K562 (cell line): ENCODE measurements around the gene CCDC137. TPM values are rescaled to one million over a fixed set of nuclear protein-coding genes. Genes with fewer than 3 reads are reported as not detected.

Experiments used
- ATF2 ChIP-seq: sonication (generic); formaldehyde crosslinking; IDR thresholded peaks from 2 replicates; pipeline ENCODE4 v1.8.1; 2022; ENCODE audit warnings: missing genetic modification reagents
- CC2D1A ChIP-seq: fragments of 450-650 bp; IDR thresholded peaks from 2 replicates; pipeline ENCODE4 v1.6.1; 2017; ENCODE audit warnings: mild to moderate bottlenecking
- CCNT2 ChIP-seq: IDR thresholded peaks from 2 replicates; pipeline ENCODE4 v1.6.1; 2011; ENCODE audit warnings: borderline replicate concordance, low read depth, mild to moderate bottlenecking, moderate library complexity, mixed read lengths, low read length; ENCODE audit not compliant: insufficient read length; ENCODE audit errors: extremely low read depth
- CEBPB ChIP-seq: fragments of 450-650 bp; IDR thresholded peaks from 2 replicates; pipeline ENCODE4 v1.6.1; 2016; ENCODE audit warnings: missing genetic modification characterization, missing compliant biosample characterization
- FOSL1 ChIP-seq: fragments of 200-800 bp; sonication (Bioruptor generic); conservative IDR thresholded peaks from 2 replicates; pipeline ENCODE4 v1.6.1; 2016; ENCODE audit warnings: missing genetic modification characterization, missing compliant biosample characterization
- MAZ ChIP-seq, 2 experiments: fragments of 450-650 bp in 1 of 2; sonication (generic) in 1 of 2; formaldehyde crosslinking; IDR thresholded peaks in 1 of 2; conservative IDR thresholded peaks in 1 of 2; 2 replicates each; pipeline versions ENCODE4 v1.4.0 to v1.5.0; 2020; ENCODE audit warnings: mild to moderate bottlenecking in 1 of 2, missing genetic modification reagents in 1 of 2
- NFXL1 ChIP-seq: fragments of 450-650 bp; formaldehyde crosslinking; IDR thresholded peaks from 2 replicates; pipeline ENCODE4 v1.4.0; 2021; ENCODE audit warnings: mild to moderate bottlenecking
- PHB2 ChIP-seq: fragments of 450-650 bp; IDR thresholded peaks from 2 replicates; pipeline ENCODE4 v1.6.1; 2017; ENCODE audit warnings: low read depth
- TAF1 ChIP-seq: IDR thresholded peaks from 2 replicates; pipeline ENCODE4 v1.6.1; 2011; ENCODE audit warnings: mild to moderate bottlenecking, low read length, moderate library complexity; ENCODE audit not compliant: insufficient read depth, control insufficient read depth, severe bottlenecking; ENCODE audit errors: extremely low read depth
- TAF7 ChIP-seq: fragments of 450-650 bp; IDR thresholded peaks from 2 replicates; pipeline ENCODE4 v1.6.1; 2016; ENCODE audit warnings: missing genetic modification characterization, missing compliant biosample characterization
- TFAM ChIP-seq: fragments of 250-450 bp; sonication (Bioruptor Pico); conservative IDR thresholded peaks from 2 replicates; pipeline ENCODE4 v1.5.0; 2021; ENCODE audit warnings: mild to moderate bottlenecking, moderate library complexity
- ZBTB43 ChIP-seq: sonication (generic); formaldehyde crosslinking; IDR thresholded peaks from 2 replicates; pipeline ENCODE4 v1.8.0; 2023; ENCODE audit warnings: mild to moderate bottlenecking, missing genetic modification reagents
- ZBTB7A ChIP-seq: IDR thresholded peaks from 2 replicates; pipeline ENCODE4 v1.6.1; 2011; ENCODE audit warnings: low read depth, mild to moderate bottlenecking, low read length, moderate library complexity, borderline replicate concordance; ENCODE audit not compliant: control insufficient read depth
- ZNF511 ChIP-seq: sonication (generic); formaldehyde crosslinking; IDR thresholded peaks from 2 replicates; pipeline ENCODE4 v1.8.0; 2022; ENCODE audit warnings: mild to moderate bottlenecking, missing genetic modification reagents
- polyA plus RNA-seq, 8 experiments: library from polyadenylated mRNA; depleted of rRNA in 4 of 8; stranded (reverse) in 5 of 8; unstranded in 3 of 8; fragments of >200 nt; fragmentation: Nextera tagmentation in 2 of 8; fragmentation: Illumina TruSeq in 1 of 8; extraction: Ambion mirVana in 2 of 8; extraction: Trizol in 1 of 8; gene quantifications; 2 replicates each; pipeline versions ENCODE4 v1.2.1 to v1.2.3, GENCODE V29; 2011 to 2014; ENCODE audit warnings: inconsistent platforms in 1 of 8, missing spikeins in 1 of 8
- total RNA-seq, 7 experiments: library from RNA; depleted of rRNA in 6 of 7; stranded (reverse); fragments of >200 nt in 6 of 7; fragmentation: Illumina TruSeq in 2 of 7; extraction: Trizol in 2 of 7; gene quantifications; 2 replicates each; pipeline versions ENCODE4 v1.2.1 to v1.2.3, GENCODE V29; 2011 to 2021; ENCODE audit warnings: low replicate concordance in 1 of 7
- TF ChIP-seq, protein P1 (sequence below): fragments of 450-650 bp; formaldehyde crosslinking; IDR thresholded peaks from 2 replicates; pipeline ENCODE4 v1.4.0; 2022; ENCODE audit warnings: missing genetic modification characterization
- TF ChIP-seq, protein P2 (sequence below): fragments of 200-800 bp; sonication (Bioruptor generic); IDR thresholded peaks from 2 replicates; pipeline ENCODE4 v1.6.1; 2016; ENCODE audit warnings: missing genetic modification characterization, missing compliant biosample characterization

The CCDC137 gene
- total and polyA plus RNA-seq, 9 of the 15 experiments (the other 6 are each of a cell fraction or from before 2014, with no cell fraction given), result 2.3 to 68.1 (median 38.3) TPM

- TF ChIP-seq TAF7 (tag), result peak; percentile 36; the same call in 1 of the 2 replicates
- no peak for TF ChIP-seq PHB2
- no peak for TF ChIP-seq CC2D1A
- TF ChIP-seq, protein P1, sequence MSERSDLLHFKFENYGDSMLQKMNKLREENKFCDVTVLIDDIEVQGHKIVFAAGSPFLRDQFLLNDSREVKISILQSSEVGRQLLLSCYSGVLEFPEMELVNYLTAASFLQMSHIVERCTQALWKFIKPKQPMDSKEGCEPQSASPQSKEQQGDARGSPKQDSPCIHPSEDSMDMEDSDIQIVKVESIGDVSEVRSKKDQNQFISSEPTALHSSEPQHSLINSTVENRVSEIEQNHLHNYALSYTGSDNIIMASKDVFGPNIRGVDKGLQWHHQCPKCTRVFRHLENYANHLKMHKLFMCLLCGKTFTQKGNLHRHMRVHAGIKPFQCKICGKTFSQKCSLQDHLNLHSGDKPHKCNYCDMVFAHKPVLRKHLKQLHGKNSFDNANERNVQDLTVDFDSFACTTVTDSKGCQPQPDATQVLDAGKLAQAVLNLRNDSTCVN (CRISPR knock-in tag), result no peak
- no peak for TF ChIP-seq TFAM (CRISPR knock-in tag)
- TF ChIP-seq ZNF511 (CRISPR knock-in tag), result peak; percentile 52; the same call in 1 of the 2 replicates
- TF ChIP-seq CEBPB (tag), result peak; percentile 69; the same call in 1 of the 2 replicates
- peak in 1 of 2 experiments; percentile 63; a peak in 2 of 4 replicates for TF ChIP-seq MAZ (CRISPR knock-in tag; conservative IDR thresholded peaks at IDR 0.05 in 1 of 2, IDR thresholded peaks at IDR 0.05 in 1 of 2)
- no peak for TF ChIP-seq CCNT2
- TF ChIP-seq FOSL1, result no peak
- TF ChIP-seq NFXL1 (CRISPR knock-in tag), result peak; percentile 80; the same call in 1 of the 2 replicates
- TF ChIP-seq ATF2 (CRISPR knock-in tag), result no peak
- no peak for TF ChIP-seq ZBTB43
- peak; percentile 19 for TF ChIP-seq TAF1
- no peak for TF ChIP-seq ZBTB7A
- TF ChIP-seq, protein P2, sequence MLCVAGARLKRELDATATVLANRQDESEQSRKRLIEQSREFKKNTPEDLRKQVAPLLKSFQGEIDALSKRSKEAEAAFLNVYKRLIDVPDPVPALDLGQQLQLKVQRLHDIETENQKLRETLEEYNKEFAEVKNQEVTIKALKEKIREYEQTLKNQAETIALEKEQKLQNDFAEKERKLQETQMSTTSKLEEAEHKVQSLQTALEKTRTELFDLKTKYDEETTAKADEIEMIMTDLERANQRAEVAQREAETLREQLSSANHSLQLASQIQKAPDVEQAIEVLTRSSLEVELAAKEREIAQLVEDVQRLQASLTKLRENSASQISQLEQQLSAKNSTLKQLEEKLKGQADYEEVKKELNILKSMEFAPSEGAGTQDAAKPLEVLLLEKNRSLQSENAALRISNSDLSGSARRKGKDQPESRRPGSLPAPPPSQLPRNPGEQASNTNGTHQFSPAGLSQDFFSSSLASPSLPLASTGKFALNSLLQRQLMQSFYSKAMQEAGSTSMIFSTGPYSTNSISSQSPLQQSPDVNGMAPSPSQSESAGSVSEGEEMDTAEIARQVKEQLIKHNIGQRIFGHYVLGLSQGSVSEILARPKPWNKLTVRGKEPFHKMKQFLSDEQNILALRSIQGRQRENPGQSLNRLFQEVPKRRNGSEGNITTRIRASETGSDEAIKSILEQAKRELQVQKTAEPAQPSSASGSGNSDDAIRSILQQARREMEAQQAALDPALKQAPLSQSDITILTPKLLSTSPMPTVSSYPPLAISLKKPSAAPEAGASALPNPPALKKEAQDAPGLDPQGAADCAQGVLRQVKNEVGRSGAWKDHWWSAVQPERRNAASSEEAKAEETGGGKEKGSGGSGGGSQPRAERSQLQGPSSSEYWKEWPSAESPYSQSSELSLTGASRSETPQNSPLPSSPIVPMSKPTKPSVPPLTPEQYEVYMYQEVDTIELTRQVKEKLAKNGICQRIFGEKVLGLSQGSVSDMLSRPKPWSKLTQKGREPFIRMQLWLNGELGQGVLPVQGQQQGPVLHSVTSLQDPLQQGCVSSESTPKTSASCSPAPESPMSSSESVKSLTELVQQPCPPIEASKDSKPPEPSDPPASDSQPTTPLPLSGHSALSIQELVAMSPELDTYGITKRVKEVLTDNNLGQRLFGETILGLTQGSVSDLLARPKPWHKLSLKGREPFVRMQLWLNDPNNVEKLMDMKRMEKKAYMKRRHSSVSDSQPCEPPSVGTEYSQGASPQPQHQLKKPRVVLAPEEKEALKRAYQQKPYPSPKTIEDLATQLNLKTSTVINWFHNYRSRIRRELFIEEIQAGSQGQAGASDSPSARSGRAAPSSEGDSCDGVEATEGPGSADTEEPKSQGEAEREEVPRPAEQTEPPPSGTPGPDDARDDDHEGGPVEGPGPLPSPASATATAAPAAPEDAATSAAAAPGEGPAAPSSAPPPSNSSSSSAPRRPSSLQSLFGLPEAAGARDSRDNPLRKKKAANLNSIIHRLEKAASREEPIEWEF (CRISPR knock-in tag), result peak; percentile 92; the same call in 1 of the 2 replicates
These were observed 1.1 kb upstream of the CCDC137 start (continued) for GRCh38 chr17:81665205-81666091.
